Loucy (cell line): ENCODE results near the gene MBD3.

Experiments used
- EZH2phosphoT487 ChIP-seq: fragments of 200-600 bp; IDR thresholded peaks from 2 replicates; pipeline ENCODE4 v1.6.1; 2018; ENCODE audit warnings: antibody characterized with exemption, mild to moderate bottlenecking, moderate library complexity, borderline replicate concordance
- TF ChIP-seq, protein P1 (sequence below): fragments of 200-600 bp; sonication (generic); conservative IDR thresholded peaks from 2 replicates; pipeline ENCODE4 v1.5.1; 2014; ENCODE audit warnings: mild to moderate bottlenecking, antibody characterized with exemption, low read length

DNA sequence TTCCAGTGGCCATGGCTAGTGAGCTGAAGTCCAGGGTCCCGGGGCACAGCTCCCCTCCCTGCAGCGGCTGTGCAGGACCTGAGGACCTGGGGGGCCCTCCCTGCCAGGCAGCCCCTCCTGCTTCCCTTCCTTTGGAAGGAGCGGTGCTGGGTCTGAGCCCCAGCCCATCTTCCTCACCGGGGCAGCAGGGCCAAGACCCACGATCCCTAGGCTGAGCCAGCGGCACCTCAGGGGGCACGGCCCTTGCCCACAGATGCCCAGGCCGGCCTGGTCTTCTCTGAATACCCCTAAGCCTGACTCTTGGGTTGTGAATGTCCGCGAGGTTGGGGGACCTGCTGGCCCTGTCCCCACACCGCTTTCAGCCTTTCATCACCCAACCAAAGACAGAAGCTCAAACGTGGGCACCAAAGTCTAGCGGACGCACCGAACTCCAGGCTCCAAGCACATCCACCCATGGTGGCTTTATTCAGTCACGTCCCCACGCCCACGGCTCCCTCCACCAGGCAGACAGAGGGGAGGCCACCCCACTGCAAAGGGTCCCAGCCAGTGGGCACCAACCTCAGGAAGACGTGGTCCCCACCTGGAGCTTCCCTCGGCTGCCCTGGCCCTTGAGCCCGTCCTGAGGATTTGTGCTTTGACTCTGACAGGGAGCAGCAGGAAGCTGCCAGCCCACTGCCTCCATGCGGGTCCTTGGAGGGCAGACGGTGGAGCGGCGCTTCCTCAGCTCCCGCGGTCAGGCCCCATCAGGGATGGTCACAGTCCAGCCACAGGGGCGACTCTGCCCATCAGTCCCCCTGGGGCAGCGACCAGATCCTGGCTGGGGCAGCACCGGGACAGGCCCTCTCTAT, 16.2 kb downstream of the MBD3 start:
- TF ChIP-seq, protein P1, sequence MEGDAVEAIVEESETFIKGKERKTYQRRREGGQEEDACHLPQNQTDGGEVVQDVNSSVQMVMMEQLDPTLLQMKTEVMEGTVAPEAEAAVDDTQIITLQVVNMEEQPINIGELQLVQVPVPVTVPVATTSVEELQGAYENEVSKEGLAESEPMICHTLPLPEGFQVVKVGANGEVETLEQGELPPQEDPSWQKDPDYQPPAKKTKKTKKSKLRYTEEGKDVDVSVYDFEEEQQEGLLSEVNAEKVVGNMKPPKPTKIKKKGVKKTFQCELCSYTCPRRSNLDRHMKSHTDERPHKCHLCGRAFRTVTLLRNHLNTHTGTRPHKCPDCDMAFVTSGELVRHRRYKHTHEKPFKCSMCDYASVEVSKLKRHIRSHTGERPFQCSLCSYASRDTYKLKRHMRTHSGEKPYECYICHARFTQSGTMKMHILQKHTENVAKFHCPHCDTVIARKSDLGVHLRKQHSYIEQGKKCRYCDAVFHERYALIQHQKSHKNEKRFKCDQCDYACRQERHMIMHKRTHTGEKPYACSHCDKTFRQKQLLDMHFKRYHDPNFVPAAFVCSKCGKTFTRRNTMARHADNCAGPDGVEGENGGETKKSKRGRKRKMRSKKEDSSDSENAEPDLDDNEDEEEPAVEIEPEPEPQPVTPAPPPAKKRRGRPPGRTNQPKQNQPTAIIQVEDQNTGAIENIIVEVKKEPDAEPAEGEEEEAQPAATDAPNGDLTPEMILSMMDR, result no peak
- no peak for TF ChIP-seq EZH2phosphoT487
